NOMO-1 treated with dmso at 0.1 percent for 144 hours (cell line): ENCODE data around the gene WFS1.

ENCODE experiments used
- DNase-seq: peaks from one replicate; lab custom pipeline; 2025; ENCODE audit not compliant: unreplicated experiment; lab: John Stamatoyannopoulos, UW

The WFS1 gene

DNA sequence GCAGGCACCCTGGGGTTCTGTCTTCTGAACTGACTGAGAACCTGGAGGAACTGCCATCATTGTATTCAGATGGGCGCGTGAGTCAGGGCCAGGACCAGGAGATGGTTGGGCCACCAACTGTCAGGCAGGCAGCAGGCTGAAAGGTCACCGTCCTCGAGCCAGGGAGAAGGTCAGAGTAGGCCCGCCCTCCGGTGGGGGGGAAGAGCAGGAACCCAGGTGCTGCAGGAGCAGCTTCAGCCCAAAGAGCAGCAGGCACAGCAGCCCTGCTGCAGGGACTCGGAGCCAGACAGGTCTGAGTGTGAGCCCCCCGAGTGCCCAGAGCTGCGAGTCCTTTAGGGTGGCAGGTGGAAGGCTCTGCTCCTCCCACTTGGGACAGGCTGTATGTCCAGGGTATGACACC, 26.4 kb downstream of the WFS1 start:
- no peak for DNase-seq

DNA sequence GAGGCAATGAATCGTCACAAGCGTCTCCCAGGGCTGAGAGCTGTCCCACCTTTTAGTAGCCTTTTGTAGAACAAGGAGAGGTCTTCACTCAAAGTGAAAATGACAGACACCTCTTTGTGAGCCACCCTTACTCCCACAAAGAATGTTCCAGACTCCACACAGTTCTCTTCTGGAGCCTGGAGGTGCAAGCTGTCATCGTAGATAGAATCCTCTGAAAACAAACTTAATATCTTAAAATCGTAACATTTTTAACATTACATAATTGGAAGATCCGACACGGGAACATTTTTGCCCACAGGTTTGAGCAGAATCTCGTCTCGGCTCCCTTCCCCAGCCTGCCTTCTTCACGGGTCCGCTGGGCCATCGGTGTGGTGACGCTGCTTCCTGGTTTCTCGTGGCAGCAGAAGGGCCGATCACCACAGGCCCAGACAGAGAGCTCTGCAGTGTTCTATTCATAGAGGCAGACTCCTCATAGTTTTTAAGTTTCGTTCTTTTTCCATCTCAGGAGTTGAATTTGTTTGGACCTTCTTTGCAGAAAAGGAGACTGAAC, 27.7 kb downstream of the WFS1 start:
- DNase-seq: no peak

DNA sequence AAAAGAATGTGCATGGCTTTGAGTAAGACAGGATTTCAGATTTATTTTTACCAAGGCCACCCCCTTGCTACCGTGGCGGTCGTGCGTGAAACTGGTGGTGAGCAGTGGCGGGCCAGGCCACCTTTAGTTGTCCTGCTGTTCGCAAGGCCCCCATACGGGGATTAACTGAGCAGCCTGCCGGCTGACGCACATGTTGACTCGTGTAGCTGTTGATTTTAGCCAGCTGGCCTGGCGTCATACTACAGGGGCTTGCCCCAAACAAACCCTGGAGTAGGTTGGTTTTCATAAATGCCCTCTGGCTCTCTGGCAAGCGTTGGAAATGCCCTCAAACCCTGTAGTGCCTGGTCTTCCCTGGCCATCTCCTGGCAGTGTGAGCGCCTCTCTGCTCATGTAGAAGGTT, 28.4 kb downstream of the WFS1 start:
- DNase-seq: no peak

DNA sequence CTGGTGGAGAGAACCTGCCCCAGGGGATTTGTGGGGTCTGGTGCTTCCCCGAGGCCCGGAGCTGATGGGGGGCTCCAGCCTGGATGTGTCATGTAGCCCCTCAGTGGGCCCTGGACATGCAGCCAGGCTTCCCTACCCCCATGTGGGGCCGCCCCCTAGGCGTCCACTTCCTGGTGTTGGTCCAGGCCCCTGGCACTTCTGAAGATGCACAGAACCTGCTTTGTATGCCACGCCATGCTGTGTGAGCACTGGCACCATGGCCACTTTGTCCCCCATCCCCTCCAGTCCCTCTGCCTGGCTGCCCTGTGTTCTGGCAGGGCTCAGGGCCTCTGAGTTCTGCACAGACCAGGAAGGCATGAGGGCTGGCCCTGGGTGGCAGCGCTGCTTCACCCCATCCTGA, 29.2 kb downstream of the WFS1 start:
- DNase-seq: no peak

DNA sequence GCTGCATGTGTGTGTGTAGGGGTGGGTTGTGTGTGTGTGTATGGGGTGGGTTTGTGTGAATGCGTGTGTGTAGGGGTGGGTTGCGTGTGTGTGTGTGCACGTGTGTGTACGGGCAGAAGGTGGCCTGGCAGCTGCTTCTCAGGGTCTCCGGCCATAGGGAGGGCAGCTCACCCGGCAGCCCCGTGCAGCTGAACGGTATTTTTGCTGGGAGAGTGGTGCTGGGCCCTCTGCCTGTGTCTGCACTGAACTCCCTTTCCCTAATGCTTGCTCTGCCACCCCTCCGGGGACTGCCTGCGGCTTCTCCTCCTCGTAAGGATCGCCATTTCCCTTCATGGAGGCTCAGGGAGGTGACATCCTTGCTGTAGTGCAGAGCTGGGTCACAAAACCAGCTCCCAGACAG, 30.2 kb downstream of the WFS1 start:
- no peak for DNase-seq

DNA sequence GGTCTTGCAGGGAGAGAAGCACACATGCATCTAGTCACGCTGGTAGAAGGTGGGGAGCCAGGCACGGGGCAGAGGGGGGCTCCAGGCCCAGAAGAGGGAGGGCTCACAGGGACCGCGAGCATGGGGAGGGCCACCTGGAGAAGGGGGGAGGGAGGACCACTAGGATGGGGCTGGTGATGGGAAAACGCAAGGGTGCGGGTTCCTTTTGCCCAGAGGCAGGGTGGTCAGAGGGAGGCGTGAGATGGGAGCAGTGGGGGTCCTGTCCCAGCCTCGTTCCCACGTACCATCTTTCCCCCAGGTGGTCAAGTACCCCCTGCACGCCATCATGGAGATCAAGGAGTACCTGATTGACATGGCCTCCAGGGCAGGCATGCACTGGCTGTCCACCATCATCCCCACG, 30.7 kb downstream of the WFS1 start:
- no peak for DNase-seq

DNA sequence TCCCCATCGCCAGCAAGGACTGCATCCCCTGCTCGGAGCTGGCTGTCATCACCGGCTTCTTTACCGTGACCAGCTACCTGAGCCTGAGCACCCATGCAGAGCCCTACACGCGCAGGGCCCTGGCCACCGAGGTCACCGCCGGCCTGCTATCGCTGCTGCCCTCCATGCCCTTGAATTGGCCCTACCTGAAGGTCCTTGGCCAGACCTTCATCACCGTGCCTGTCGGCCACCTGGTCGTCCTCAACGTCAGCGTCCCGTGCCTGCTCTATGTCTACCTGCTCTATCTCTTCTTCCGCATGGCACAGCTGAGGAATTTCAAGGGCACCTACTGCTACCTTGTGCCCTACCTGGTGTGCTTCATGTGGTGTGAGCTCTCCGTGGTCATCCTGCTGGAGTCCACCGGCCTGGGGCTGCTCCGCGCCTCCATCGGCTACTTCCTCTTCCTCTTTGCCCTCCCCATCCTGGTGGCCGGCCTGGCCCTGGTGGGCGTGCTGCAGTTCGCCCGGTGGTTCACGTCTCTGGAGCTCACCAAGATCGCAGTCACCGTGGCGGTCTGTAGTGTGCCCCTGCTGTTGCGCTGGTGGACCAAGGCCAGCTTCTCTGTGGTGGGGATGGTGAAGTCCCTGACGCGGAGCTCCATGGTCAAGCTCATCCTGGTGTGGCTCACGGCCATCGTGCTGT, 31.5 kb downstream of the WFS1 start:
- no peak for DNase-seq

DNA sequence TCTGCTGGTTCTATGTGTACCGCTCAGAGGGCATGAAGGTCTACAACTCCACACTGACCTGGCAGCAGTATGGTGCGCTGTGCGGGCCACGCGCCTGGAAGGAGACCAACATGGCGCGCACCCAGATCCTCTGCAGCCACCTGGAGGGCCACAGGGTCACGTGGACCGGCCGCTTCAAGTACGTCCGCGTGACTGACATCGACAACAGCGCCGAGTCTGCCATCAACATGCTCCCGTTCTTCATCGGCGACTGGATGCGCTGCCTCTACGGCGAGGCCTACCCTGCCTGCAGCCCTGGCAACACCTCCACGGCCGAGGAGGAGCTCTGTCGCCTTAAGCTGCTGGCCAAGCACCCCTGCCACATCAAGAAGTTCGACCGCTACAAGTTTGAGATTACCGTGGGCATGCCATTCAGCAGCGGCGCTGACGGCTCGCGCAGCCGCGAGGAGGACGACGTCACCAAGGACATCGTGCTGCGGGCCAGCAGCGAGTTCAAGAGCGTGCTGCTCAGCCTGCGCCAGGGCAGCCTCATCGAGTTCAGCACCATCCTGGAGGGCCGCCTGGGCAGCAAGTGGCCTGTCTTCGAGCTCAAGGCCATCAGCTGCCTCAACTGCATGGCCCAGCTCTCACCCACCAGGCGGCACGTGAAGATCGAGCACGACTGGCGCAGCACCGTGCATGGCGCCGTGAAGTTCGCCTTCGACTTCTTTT, 32.2 kb downstream of the WFS1 start:
- no peak for DNase-seq

DNA sequence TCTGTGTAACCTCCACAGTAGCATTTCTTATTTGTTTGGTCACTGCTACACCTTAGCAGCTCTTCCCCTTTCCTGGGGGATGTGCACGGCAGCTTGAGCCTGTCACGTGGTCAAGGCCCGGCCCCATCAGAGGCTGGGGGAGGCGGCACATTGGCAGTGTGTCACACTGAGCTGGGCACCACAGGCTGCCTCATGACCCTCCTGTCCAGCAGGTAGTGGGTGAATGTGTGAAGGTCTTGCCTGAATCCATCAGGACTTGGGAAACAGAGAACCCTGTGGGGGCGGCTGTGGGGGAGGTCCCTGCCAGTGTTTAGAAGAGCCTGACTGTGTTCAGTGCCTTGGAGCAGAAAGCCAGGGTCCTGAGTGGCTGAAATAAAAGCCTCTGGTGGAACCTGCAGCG, 33.2 kb downstream of the WFS1 start:
- DNase-seq: no peak

DNA sequence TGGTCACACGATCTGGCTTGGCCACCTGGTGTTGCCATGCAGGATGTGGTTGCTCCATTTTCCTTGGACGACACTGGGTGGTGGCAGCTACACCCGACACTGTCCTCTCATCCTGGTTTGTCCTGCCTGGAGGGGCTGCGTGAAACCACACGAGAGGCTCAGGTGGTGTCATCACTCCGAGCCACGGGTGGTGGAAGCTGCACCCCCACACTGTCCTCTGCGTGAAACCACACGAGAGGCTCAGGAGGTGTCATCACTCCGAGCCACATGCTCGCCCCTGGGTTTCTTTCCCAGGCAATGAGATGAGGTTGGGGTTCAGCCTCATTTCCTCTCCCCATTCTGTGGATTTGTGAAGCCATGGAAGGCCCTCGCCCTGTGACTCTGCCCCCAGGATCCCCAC, 34.3 kb downstream of the WFS1 start:
- DNase-seq: no peak

DNA sequence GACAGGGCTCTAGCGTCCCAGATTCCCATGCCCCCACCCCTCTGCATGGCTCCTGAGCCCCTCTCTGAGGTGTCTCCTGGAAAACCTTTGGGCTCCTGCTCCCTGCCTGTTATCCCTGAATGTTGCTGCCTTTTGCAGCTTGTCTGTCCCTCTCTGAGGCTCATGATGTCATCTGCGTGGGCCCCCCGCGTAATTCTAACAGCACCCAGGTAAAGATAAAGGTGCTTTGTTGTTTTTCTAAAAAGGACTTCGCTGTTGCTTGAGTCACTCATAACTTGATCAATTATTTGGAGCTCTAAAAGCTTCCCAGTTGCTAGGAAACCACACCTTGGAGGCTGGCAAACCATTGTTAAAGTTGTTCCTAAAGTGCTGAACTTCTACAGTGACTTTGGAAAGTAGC, 36.6 kb downstream of the WFS1 start:
- DNase-seq: no peak

DNA sequence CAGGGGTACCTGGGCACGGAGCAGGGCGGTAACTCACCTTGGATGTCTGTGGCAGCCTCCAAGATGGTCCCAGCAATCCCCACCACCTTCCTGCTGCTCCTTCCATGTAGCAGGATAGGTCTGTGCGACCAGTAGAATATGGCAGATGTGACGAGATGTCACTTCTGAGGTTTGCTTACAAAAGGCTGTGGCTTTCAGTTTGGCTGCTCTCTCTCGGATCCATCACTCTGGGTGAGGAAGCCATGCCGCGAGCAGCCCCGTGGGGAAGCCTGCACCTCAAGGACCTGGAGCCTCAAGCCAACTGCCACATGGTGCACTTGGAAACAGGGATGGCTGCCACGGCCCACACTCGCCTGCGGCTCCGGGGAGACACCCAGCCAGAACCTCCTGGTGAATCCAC, 37.6 kb downstream of the WFS1 start:
- no peak for DNase-seq

DNA sequence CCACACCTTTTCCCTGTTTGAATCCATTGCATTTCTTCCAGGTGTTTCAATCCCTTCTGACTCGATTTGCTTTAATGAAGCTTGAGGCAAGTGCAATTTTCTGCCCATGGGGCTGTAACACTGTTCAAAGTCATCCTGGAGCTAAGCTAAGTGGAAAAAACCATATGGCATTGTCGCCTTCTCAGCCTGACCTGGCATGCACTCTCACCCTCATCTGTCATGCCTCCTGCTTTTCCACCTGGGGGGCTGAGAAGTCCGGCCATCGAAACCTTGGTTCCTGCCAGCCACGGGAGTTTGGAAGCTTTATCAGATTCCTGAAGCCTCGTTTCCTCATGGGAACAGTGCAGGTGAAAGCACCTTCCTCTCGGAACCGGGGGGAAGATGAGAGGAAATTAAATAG, 38.2 kb downstream of the WFS1 start:
- DNase-seq: no peak

DNA sequence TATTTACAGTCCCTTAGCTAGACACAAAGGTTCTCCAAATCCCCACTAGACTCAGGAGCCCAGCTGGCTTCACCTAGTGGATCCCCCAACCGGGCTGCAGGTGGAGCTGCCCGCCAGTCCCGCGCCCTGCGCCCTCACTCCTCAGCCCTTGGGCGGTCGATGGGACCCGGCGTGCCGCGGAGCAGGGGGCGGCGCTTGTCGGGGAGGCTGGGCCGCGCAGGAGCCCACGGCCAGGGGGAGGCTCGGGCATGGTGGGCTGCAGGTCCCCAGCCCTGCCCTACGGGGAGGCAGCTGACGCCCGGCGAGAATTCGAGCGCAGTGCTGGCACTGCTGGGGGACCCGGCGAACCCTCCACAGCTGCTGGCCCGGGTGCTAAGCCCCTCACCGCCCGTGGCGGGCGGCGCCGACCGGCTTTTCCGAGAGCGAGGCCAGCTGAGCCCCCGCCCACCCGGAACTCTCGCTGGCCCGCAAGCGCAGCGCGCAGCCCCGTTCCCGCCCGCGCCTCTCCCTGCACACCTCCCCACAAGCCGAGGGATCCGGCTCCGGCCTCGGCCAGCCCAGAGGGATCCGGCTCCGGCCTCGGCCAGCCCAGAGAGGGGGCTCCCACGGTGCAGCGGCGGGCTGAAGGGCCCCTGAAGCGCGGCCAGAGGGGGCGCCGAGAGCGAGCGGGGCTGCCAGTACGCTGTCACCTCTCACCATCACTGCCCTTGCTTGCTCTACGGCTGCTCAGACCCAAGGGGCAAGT, 39.4 kb downstream of the WFS1 start:
- no peak for DNase-seq

DNA sequence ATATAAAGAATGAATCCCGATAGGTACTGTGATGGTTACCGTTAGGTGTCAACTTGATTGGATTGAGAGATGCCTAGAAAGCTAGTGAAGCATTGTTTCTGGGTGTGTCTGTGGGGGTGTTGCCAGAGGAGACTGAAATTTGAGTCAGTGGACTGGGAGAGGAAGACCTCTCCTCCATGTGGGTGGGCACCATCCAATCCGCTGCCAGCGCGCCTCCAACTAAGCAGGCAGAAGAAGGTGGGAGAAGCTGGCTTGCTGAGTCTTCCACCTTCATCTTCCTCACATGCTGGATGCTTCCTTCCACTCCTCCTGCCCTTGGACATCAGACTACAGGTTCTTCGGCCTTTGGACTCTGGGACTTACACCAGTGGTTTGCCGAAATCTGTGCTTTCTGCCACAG, 40.1 kb downstream of the WFS1 start:
- no peak for DNase-seq

DNA sequence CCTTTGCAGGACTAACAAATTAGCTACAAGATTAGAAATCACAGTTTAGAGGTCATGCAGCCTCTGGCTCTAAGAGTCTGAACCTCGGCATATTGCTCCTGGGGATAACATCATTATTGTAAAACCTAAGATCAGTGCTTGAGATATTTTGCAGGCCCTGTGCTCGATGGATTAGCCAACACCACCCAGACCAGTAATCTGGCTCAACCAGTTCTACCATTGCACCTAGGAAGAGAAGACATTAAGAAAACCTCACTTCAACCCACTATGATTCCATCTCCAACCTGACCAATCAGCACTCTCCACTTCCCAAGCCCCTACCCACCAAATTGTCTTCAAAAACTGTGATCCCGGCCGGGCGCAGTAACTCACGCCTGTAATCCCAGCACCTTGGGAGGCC, 43.6 kb downstream of the WFS1 start:
- DNase-seq: no peak

DNA sequence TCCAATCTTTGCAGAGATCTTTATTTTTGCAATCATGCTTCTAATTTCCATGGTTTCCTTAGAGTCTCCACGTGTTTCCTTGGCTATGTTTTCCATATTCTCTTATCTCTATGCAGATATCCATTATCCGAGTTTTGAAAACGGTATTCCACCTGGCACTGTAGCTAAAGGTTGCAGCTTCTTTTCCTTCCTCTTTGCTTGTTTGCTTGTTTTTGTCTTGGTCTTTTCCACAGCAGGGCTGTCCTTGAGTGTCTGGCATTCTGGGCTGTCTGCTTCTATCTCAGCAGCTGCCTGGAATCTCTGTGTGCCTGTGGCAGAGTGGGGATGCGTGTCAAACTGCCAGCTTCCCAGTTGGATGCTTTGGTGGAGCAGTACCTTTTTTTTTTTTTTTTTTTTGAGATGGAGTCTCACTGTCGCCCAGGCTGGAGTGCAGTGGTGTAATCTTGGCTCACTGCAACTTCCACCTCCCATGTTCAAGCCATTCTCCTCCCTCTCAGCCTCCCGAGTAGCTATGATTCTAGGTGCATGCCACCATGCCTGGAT, 46.9 kb downstream of the WFS1 start:
- DNase-seq: no peak

DNA sequence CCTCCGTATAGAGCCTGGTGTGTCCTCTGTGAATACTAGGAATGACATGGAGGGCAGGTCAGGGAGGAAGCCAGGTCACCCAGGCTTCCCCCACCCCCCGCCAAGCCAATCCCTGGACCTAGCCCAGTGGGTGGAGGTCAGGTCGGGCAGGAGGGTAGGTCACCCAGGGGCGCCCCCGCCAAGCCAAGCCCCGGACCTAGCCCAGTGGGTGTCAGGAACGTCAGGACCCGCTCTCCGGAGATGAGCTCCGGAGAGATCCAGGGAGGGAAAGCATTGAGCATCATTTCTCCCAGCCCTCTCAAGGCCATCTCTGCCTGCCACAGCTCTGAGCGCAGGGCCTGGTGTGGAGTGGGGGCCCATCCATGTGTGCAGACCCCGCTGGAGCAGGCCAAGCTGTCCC, 48.6 kb downstream of the WFS1 start:
- no peak for DNase-seq

DNA sequence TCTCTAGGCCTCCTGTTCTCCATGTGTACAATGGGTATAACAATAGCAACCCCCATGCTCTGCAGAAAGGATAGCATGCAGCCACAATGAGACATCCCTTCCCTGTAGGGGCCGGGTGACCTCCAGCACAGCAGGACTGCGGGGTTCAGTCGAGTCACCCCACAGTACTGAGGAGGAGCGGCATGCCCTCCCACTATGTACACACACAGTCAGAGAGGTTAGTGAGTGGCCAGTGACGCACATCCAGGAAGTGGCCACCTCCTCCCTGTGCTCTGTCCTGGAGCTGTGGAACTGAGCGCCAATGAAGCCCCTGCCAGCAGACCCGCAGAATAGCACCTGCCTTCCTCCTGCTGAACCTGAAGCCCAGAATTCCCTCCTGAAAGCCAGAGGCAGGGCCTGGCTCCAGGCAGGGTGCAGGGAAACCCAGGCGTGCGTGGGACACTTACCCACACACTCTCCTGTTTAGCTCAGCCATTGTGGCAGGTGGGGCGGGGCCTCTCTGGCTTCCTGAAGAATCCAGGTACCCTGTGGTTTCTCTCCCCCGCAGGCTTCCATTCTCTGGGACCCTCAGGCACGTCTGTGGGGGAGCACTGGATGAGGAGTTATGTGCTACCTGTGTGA, 50.0 kb downstream of the WFS1 start:
- DNase-seq: no peak

DNA sequence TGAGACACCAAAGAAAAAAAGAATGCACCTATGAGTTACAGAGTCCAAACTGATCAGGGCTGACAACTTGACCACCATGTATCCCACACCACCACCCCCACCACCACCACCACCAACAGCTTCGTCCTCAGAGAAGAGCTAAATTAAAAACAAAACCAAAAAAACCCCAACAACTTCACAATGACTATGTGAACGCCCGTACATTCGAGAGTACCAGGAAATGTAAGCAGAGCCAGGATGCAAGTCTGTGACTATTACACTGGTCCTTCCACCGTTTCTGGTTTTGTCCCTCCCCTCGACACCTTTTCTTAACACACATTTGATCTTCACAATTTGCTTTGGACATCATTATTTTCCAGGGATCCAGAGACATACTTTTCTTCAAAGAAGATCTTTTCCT, 51.0 kb downstream of the WFS1 start:
- no peak for DNase-seq

DNA sequence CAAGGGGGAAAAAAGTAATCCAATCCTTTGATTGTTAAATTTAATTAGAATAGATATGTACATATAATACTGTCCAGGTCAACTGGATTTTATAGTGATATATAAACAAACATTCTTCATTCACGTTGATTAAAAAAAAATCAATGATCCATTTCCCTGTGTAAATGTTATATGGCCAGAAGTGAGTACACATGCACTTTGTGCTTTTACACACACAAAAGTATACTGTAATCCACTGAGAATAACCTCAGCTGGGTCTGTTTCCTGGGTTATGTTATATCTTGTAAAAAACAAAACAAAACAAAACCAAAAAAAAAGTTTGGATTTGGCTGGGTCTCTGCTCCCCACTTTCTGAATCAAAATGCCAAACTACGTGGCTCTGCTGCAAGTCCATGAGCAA, 51.7 kb downstream of the WFS1 start:
- no peak for DNase-seq
